Activated CD4-positive, alpha-beta T cell treated with anti-CD3 and anti-CD28 coated beads for 4 hours (primary cell): ENCODE data around the gene TNFSF10.
"Not testable (repeated sequence)": the region's sequence is repeated elsewhere in the genome, so short reads cannot be mapped to it uniquely, and the experiment has no call there.

Source experiments
- DNase-seq, 2 donors: peaks; one replicate each; pipeline ENCODE4 v3.0.0-alpha.2; 2020

TNFSF10 gene

DNA sequence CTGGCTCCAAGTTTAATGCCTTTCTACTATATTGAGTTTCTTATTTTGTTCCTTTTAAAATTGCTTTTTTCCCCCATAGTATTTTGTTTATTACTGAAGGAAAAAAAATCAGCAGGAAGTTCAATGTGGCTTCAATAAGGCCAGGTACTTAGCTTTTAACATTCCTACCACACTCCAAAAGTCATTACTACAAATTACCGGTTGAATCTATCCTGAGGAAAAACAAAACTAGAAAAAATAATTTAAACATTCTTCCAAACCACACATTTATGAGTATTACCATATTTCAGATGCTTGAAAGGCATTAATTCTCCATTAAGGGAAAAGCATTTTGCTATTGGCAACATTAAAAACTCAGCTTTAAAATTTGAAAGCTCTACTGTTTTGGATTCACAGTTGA is 20.2 kb upstream of the TNFSF10 start:
- no peak for DNase-seq

DNA sequence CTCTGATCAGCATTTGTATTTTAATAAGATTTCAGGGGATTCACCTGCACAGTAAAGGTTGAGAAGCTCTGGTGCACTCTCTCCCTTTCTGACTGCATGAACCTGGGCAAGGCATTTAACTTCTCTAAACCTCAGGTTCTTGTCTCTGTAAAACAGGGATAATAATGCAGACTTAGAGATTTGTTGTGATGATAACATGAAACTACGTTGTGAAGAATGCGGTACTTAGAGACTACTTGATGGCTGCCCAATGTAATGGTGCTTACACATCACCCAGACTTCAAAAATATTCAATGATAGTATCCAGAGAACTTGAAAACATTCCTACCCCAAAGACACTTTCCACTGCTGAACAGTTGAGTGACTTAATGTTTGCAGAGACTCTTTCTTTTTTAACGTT is 19.8 kb upstream of the TNFSF10 start:
- DNase-seq, result no peak

DNA sequence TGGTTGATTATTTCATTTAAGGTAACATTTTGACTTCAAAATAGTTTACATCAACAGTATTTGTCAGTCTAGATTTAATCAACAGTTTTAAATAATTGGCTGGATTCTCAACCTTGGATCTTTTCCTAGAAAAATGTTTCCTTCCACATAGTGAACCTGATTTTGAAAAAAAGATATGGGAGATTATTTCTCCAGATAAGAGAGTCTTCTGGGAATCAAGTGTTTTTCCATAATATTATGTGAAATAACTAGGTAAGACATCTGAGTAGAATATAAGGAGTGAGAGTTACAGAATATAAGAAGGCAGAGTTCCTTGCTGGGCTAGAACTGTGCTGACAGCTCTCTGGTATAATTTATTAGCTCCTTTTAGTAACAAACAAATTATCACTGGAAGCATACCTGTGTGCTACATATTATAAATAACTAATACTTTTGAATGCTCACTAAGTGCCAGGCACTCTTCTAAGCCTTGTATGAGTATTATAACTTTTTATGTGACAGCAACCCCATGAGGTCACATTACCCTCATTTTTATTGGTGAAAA is 18.8 kb upstream of the TNFSF10 start:
- no peak for DNase-seq

DNA sequence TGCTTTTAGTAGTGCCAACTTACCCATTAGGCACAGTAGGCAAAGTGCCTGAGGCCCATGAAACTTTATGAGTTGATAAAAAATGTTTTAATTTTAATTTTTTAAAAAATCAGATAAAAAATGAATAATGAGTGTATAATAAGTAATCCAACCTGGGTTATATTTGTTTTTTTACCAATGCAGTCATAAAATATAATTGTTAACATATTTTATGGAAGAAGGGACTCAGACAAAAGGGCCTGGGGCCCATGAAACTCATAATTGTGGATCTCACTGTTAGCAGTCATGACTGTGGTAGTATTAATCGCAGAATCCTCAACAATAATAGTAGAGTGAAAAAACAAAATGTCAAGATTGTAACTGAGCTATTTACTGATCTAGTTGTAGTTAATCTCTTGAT is 16.8 kb upstream of the TNFSF10 start:
- DNase-seq, result no peak

DNA sequence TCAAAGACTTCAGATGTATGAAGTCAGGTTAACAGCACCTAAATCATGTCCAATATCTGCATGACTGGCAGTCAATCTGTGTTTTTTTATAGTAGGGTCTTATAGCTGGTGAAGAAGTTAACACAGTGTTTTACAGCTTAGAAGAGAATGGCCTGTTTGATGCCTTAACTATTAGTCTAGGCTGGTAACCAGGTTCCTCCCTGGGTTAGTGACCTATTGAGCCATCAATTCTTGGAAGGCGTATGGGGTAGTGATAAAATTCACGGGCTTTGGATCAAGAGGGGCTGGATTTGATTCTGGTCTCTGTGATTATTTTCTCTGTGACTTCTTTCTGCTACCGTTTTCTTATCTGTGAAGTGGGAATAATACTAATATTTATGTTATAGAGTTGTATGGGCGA is 16.0 kb upstream of the TNFSF10 start:
- no peak for DNase-seq

DNA sequence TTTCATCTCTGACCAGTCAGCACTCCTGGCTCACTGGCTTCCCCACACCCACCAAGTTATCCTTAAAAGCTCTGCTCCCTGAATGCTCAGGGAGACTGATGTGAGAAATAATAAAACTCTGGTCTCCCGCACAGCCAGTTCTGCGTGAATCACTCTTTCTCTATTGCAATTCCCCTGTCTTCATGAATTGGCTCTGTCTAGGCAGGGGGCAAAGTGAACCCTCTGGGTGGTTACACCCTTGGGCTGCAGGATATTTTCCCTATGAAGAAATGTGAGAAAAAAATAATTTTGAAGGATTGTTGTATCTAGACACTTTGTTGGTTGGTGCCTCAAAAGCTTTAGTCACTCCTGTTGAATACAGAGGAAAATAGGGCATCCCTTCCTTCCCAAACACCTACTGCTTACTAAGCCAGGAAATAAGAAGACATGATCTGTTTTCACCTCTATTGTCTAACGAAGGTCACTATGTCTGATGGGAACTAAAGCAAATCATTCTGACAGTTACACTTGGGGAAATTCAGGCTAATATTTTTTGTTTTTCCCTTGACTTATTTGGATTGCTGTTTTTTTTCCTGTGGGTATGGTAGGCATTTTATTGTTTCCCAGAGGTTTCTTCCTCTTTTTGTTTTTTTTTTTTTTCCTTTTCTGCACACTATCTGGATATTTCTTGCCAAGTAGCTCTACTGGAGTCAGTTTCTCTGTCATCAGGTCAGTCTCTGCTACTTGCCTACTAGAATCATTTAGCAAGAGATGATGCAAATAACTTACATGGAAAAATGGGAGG is 15.3 kb upstream of the TNFSF10 start:
- DNase-seq, result no peak

DNA sequence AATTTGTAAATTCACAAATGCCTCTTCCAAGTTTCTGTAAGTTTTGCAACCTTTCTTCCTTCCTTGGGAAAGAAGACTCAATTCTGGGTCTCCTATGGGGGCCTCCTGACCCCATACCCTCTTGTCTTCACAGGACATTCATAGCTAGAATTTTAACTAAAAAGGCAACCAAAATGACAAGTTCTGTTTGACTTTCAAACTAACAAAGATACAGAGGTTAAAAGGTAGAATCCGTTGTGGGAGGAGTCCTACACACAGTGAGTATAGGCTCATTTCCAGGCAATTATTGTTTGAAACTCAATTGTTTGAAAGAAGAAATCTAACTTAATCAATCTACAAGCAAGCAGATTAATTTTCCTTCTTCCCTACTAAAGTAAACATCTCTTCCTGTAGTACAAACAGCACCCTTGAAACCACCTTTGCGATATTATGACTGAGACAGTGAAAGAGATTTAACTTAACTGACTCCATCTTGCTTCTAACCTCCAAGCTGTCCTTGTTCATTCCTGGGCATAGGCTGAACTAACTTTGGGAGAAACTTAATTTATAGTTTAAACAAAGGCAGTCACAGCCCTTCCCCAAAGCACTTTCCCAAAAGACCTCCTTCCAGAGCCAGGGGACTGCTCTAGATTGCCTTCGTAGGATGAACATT is 14.4 kb upstream of the TNFSF10 start:
- DNase-seq, result no peak

DNA sequence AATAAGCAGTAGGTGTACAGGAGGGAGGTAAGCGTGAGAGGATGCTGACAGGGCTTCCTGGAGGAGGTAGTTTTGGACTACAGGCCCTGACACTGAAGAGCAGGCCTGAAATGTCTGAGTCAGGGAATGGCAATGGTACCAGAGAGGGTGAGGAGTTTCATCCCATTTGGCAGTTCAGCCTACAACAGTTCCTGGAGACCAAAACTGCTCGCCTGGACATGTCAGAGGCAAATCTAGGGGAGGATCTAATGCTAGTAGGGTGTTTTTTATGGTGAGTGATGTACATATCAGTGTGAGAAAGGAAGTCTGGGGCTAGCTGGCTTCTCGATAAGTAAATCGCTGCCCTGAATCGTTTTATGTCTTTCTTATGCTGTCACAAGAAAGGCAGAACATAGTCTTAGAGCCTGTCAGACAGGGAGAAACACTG is 13.8 kb upstream of the TNFSF10 start:
- no peak for DNase-seq

DNA sequence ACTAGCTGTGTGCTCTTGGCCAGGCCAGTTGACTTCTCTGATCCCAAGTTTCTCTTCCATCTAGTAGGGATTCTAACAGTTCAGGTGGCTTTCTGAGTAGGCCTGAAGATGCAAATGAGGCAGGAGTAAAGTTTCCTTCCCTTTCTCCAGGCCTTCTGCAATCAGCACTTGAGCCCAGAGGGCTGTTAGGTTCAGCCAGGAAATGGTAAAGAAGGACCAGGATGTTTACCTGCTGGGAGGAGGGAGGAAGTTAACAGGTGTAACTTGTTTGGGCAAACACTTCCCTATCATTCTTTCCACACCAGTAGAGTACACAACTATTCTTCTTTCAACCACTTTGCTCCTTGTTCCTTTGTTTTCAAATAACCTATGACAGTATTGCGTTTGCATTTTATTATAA is 13.3 kb upstream of the TNFSF10 start:
- DNase-seq, result no peak

DNA sequence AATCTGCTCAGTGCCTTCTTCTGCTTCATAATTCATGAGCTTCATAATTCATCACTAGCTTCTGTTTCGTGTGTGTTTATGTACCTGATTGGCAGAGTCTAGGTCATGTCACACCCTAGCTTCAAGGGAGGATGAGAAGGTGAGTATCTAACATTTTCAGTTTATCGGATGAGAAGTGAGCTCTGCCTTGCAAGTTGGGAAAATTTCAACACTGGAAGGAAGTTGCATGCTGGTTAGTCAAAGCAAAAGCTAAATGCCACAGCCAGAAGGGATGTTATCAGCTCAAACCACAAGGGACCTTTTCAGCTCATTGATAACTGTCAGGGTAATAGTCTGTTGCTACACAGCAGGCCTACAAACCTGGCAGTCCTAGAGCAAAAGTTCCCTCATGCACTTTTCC is 7.3 kb upstream of the TNFSF10 start:
- no peak for DNase-seq

DNA sequence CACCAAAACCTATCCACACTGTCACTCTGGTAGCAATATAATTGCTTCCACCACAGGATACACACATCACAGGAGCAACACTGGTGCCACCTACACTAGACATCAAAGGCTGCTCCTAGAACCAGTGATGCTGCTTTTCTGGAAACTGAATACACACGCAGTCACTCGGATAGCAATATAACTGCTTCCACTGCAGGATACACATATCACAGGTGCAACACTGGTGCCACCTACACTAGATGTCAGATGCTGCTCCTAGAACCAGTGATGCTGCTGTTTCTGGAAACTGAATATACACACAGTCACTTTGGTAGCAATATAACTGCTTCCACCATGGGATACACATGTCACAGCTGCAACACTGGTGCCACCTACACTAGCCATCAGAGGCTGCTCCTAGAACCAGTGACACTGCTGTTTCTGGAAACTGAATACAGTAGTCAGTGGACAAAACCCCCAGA is 6.9 kb upstream of the TNFSF10 start:
- DNase-seq, result no peak

DNA sequence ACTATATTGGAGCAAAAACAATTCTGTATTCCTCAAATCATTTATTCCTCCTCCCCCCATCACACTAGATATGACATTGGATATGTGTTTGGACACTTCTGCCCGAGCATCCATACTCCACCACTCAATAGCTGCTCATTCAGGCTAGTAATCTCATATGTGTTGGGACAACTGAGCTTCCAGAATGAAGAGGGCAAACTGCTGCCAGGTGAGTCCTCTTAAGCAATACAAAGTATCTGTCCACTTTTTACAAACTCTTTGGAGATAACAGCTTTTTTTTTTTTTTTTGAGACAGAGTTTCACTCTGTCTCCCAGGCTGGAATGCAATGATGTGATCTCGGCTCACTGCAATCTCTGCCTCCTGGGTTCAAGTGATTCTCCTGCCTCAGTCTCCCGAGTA is 5.4 kb upstream of the TNFSF10 start:
- DNase-seq, result no peak

DNA sequence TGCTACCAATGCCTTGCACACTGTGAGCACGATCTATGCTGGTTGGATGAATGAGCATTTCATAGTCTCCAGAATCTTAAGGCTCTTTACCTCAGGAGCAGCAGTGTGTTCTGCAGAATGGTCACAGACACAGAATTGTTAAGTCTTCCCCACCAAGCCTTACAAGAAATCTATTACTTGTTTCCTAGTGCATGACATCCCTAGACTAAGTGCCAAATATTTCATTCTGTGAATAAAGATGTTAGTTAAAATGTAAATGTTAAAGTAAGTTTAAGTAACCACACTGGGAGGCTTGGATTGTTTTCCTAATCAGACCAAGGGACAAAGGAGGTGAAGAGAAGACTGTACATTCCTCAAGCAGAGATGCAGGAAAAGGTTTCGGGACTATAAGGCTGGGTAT is 4.1 kb upstream of the TNFSF10 start:
- no peak for DNase-seq

DNA sequence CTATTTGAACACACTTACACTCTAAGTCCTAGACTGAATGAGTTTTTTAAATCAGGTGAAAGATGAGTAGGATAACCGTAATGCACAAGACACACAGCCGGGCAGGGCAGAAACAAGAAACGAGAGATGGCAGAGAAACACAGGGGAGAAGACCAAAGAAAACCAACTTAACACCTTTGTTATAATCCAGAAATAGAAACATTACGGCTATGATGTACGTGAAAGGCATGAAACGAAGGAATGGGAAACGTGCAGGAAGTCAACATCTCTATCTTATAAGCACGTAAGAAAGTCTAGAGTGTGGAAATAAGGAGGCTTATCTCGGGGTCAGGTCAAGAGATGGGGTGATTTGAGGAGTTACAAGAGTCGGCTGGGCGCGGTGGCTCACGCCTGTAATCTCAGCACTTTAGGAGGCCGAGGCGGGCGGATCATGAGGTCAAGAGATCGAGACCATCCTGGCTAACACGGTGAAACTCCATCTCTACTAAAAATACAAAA is 1.9 kb upstream of the TNFSF10 start:
- no peak for DNase-seq

DNA sequence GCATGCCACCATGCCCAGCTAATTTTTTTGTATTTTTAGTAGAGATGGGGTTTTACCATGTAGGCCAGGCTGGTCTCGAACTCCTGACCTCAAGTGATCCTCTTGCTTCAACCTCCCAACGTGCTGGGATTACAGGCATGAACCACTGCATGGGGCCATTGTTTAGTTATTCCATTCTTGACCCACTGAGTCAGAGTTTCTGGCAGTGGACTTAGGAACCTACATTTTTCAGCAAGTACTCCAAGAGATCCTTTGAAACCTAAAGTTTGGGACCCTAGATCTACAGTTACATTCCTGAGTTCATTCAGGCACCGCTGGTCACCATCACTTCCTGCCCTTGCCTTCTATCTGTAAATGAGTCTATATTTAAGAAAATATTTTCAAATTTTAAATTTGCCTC is 1.4 kb upstream of the TNFSF10 start:
- no peak for DNase-seq

DNA sequence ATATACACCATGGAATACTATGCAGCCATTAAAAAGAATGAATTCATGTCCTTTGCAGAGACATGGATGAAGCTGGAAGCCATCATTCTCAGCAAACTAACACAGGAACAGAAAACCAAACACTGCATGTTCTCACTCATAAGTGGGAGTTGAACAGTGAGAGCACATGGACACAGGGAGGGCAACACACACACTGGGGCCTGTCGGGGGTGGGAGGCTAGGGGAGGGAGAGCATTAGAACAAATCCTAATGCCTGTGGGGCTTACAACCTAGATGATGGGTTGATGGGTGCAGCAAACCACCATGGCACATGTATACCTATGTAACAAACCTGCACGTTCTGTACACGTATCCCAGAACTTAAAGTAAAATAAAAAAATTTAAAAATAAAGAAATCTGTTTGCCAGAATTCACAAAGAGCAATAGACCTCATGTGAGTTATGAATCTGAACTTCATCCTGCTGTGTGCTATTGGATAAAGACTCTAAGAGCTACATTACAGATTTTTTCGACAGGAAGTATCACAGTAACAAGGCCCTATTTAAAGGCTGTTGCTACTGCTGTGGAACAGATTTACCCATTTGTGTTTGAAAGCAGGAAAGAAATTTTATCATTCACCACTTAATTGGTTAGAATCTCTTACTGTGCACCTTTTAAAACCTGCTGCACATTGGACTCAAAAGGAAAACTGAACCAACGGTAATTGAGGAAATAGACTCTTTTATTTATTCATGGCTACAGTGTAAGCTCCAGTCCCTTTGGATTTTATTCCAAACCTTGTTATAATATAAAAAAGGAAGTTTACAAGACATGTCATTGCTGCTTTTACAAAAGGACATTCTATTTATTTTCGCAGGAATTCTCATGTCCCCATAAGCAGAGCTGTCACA is 1.1 kb downstream of the TNFSF10 start:
- not testable (repeated sequence) for DNase-seq

DNA sequence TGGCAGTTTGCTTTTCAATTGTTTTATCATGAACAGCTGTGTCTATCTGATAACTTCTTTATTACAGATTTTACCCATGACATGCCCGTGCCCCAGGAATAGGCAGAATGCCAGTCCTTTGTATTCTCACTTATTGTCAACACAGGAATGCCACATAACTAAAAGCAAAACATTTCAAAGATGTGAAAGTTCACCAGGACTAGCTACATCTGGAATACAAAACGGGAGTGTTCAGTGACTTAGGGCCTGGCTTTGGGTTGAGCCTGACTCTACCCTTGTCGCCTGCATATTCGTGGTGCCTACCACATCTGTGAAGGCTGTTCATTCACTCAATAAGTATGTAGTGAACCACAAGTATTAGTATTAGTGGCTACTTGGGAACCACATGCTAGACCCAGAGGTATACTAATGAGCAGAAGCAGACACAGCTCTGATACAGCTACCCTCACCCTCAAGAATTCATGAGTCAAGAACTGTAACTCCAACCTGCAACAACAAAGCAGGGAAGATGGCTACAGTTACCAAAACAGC is 2.9 kb downstream of the TNFSF10 start:
- no peak for DNase-seq

DNA sequence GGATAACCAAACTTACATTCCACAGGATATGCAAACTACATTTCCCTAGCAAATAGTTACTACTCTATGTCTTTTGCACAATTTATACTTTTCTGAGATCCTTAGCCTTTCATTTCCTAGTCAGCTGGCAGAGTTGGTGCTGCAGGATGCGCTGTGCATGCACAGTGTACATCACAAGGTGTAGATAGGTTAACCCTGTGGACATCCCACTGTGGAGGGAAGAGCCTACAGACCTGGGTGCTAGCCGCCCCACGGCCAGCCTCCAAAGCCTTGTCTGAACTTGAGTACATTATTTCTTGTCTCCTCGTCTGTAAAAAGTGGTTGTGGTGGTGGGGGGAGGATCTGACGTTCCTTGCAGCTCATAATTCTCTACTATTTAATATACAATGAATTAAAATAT is 3.5 kb downstream of the TNFSF10 start:
- no peak for DNase-seq

DNA sequence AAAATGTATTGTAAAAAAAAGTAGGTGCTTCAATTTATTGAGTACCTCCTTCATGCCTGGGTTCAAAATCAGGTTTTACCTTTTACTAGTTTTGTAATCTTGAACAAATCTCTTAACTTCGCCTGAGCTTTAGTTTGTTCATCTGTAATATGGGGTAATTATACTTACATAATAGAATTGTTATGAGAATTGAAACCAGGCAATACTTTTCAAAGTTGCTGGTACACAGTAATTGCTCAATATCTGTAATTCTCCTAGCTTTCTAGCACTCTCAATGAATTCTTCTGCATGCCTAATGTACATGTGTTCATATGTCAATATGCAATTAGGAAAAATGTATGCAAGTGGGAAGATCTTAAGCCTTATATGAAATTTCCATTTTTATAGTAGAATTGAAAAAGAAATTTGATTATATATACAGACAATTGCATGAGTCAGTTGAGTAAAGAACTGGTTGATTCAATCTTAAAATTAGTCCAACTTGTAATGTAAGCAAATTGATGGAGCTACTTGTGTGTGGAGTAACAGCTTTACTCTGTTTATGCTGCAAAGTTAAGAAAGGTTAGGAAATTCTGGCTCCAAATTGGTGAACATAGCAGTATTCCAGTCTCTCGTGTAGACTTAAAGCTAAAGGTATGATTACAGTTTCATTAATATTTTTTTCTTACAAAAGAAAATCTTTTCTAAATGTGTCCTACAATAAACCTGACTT is 4.1 kb downstream of the TNFSF10 start:
- DNase-seq, result no peak

DNA sequence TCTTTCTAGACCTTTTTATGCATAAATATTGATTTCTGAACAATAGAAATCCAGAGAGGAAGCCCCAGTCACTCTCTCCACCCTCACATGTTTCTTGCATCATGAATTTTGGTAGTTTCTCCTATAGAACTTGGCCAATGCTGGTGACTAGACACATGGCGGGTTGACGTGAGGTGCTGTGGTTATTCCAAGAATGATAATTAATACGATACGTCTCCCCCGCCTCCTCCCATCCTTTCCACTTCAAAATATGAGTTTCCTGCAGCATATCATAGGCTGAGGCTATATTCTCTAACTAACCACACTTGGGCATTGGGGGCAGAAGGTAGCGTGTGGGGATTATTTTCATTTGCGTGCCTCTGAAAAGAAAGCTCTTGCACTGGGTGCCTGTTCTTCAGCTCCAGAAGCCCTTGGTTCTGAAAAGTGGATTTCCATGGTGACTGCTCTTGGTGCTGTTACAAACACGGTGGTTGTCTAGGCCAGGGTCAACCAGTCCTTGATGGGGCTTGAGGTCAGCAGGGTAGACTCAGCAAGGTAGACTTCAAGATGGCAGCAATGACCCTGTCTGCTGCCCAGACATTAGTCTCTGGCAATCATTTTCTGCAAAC is 5.3 kb downstream of the TNFSF10 start:
- DNase-seq, result peak; percentile 70 to 73

DNA sequence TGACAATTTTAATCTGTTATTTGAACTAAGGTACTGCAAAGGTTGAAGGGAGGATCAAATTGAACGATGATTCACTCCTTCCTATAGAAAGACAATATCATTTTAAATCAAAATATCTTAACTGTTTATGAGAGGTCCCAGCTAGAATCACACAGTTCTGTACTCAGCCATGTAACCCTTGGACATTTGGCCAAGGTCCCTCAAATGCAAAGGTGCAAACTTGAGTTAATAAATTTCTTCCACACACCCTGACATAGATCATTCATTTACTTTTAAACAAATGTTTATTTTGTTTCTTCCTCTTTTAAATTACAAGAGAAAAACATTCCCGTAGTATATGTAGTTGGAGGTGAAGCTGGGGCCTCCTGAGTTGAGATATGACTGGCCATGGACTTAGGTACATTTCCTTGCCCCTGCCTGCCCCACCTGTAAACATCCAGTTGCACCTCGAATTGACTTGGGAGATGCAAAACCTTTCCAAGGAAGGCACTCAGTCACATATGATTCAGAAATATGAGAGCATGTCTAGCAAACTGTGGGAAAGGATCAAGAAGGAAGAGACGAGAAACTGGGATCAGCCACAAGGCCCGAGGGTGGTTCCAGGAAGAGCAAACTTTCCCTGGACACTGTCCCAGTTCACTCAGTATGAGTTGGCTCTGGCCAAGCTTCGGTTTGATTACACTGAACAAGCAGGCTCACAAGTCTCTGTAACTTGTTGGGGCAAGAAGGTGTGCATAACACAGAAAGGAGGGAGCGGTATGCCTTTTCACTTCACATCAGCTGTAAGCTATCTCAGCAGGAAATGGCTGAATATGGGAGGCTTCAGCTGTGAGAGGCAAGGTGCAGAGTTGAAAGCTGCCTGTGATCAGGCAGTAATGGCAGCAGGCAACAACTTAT is 6.7 kb downstream of the TNFSF10 start:
- no peak for DNase-seq
